Measurements from ENCODE around the gene ADCYAP1.

- TF ChIP-seq SMC3 (IDR thresholded peaks at IDR 0.05): no peak
- no peak for TF ChIP-seq CTCF (IDR thresholded peaks at IDR 0.05)
- TF ChIP-seq RNF2 (IDR thresholded peaks at IDR 0.05; ENCODE audit: borderline replicate concordance, low read depth): no peak
These were observed 2.9 kb upstream of the ADCYAP1 start for GRCh38 chr18:901761-902160.

All from A549 (cell line).